Stimulated activated CD4-positive, alpha-beta T cell treated with anti-CD3 and anti-CD28 coated beads, Interleukin-4, amount 100 ng/mL, for 1 hour (primary cell): ENCODE data around the gene PRKAR1B.

Experiments used
- DNase-seq: peaks from one replicate; pipeline ENCODE4 v3.0.0-alpha.2; 2020

Gene PRKAR1B

DNA sequence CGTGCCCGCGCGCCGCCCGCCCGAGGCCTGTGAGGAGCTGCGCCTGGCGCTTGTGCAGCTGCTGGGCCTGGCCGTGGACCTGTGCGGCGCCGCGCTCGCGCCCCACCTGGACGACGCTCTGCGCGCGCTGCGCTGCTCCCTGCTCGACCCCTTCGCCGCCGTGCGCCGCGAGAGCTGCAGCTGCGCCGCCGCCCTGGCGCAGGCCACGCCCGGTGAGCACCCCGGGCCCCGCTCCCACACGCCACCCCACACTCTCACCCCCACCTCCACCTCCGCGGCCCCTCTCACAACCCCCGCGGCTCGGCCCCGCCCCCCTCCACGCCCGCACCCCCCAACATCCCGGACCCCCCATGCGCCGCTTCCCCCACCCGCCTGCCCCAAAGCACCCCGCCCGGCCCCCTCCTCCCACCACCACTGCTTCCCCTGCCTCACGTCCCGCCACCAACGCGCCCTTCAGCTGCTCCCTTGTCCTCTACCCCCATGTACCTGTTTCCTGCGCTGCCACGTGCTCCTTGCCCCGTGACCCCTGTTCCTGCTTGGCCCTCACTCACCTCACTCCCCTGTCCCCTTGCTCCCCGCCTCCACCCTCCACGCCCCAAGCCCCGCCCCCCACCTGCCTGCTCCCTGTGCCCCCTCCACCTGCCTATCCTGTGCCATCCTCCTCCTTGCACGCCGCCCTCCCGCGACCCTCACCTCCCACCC, at the start of gene PRKAR1B:
Gene PRKAR1B (minus strand): TSS at position 178 of the 702 bp plus-strand sequence. CDS start 15,776 bp downstream, outside the sequence.
- DNase-seq, result peak; percentile 56

DNA sequence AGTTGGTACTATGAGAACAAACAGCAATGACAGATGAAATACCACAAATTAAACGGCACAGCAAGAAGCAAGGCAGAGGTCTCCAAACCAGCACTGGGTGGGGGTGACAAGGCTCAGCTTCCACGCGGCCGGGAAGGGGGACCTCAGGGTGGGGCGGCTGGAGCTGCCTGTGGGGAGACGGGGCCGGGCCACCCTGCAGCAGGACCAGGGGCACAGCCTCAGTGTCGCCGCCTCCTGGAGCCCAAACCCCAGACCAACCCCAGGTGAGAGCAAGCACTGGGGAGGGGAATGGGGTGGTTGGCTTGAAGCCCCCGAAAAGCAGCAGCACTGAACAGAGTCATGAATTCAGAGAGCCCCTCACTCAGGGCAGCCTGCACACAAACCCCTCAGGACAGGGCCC, 49.3 kb upstream of the PRKAR1B start:
- DNase-seq, result no peak

DNA sequence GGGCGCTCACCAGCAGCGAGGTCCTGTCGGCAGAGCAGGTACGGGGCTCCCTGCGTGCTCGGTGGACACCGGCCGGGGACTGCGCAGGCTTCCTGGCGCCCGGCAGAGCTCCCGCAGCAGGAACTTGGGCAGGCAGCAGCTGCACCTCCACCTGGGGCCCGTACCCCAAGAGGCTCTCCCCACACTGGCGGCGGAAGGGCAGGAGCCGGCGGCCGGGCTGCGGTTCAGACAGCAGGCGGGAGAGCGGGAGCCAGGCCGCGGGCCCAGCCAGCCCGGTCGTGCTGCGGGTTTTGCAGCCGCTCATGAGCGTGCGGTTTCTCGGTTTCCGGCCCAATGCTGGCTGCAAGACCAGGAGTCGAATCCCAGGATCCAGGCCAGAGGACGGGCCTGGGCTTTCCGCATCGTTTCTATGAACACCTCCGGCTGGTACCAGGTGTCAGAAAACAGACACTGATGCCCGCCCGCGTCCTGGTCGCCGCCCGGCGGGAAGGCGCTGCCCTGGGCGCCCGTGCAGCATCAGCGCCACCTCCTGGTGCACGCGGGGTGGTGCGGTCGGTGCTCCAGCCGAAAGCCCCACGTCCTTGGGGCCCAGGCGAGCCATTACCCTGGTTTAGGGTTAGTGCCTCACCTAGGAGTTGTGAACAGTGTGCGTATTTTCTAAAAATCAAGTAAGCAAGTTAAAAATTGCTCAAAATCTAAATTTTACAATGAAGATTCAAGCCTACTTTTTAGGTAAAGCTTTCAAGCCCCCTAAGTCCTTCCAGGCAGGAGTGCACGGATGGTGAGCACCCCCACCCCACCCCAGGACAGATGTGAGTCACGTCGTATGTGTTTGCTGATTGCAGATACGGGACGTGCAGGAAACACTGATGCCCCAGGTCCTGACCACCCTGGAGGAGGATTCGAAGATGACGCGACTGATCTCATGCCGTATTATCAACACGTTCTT, 47.4 kb upstream of the PRKAR1B start:
- peak; percentile 71 for DNase-seq

DNA sequence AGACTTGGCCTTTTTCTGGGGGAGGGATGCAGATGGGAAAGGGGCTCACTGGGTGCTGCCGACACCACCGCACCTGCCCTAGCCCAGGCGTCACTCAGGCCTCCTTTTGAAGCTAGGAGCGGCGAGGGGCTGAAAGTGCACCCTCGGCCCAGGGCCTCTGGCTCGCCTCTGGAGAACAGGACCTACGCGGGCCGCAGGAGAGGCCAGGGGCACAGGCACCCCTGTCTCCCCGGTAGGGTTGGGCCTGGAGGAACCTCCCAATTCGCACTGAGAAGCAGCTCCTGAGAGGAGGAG, 46.5 kb upstream of the PRKAR1B start:
- DNase-seq, result no peak

DNA sequence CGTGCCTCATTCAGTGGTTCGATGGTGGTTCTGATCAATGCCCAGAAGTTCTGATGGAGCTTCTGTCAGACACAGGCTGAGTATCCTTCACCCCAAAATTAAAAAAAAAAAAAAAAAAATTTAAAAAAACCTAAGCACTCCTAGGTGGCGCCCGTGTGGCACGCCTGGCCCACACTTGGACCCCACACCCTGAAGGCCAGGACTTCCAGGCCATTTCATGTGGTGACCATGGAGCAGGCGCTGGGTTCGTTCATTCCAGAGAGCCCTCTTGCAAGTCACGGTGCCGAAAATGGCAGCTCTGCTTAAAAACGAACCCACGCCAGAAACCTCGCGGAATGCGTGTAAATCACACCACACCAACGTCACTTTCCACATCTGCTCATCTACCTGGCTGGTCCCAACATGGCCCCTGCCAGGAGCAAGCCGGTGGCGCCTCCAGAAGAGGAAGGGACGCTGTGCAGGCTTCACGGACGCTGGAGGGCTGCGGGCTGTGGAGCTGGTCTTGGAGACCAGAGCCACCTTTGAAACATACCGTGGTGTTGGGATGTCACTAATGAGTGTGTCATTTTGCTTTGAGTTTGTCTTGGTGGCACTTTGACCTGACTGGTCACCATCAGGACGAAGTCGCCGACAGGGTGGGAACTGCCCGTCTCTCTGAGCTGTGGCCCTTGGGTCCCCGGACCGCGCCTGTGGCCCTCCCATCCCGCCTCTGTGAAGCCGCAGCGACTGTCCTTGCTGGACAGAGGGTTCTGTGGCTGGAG, 46.0 kb upstream of the PRKAR1B start:
- DNase-seq, result no peak

DNA sequence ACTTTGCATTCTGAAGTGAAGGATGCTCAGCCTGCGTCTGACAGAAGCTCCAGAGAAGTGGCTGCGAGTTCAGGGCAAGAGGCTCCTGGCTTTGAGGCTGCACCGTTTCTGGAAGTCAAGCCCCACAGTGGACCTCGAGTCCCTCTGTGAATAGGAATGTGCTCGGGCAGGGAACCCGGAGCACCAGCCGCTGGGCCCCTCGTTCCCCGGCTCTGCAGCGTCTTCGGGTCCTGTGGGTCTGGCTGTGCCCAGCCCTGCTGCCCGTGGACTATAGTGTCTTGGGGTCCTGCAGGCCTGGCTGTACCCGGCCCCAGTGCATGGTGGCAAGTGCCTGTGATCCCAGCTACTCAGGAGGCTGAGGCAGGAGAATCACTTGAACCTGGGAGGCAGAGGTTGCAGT, 45.3 kb upstream of the PRKAR1B start:
- no peak for DNase-seq

DNA sequence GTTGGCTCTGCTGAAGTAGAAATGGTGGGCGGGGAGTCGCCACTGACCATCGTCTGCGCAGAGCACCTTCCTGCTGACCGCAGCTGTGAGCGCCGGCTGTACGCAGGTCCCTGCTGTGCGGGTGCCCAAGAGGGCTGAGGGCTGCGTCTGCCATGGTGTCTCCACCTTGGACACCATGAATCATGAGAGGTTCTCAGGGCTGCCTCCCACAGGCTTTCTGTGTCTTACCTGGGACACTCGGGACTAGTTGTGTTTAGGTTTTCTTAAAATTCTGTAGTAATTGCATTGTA, 44.9 kb upstream of the PRKAR1B start:
- no peak for DNase-seq

DNA sequence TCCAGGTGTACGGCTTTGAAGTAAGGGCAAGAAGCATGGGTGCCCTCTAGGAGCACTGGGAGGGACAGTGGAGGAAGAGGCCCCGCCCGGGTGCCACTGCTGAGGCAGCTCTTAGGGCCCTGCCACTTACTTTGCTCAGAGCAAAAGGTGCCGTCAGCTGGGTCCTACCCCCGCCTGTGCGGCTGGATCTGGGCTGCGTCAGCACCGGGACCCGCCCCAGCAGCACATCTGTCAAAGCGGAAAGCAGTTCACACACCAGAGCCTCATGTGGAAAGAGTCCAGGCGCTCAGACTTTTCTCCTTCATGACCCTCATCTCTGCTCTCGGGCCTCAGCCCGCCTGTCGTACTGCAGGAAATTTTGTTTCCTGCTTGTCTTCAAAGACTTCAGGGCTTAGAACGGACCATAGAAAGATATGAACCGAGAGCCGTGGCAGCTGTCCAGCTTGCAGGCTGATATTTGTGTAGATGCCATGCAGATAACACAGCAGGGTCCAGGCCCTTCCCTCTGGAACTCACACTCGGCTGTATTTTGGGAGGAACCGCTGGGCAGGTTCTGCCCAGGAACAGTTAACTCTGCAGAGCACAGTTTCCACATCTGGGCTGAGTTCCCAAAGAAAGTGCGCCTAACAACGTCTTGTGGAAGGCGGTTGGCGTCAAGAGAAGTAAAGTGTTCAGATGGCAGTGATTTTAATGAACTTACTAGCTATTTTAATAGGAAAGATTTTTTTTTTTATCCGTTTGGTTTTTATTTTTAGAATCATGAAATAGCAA, 44.3 kb upstream of the PRKAR1B start:
- no peak for DNase-seq

DNA sequence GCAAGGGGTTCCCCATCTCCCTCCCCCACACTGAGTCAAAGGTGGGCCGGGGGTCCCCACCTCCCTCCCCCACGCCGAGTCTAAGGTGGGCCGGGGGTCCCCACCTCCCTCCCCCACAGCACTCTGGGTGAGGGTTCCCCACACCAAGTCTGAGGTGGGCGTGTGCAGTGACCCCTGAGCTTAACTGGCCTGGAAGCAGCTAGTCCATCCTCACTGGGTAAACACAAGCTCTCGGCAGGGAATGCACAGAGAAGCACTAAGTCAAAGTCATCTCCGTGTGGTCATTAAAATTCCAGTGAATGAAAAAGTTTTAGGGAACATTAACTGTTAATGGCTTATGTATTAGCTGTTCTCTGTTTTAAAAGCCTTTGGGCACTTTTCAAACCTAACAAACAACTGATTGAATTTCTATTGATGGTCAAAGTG, 43.7 kb upstream of the PRKAR1B start:
- DNase-seq, result no peak

DNA sequence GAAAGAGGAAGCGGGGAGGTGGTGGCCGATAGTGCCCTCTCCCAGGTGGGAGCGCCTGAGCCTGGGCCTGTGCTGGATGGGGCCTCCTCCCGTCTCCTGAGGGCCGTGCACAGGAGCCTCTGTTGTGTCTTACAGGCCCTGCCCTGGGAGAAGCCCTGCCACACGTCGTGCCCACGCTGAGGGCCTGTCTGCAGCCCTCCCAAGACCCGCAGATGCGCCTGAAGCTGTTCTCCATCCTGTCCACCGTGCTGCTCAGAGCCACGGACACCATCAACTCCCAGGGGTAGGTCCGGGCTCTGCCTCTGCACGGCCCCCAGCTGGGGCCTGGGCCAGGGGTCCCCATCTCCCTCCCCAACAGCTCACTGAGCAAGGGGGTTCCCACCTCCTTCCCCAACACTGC, 43.3 kb upstream of the PRKAR1B start:
- no peak for DNase-seq

DNA sequence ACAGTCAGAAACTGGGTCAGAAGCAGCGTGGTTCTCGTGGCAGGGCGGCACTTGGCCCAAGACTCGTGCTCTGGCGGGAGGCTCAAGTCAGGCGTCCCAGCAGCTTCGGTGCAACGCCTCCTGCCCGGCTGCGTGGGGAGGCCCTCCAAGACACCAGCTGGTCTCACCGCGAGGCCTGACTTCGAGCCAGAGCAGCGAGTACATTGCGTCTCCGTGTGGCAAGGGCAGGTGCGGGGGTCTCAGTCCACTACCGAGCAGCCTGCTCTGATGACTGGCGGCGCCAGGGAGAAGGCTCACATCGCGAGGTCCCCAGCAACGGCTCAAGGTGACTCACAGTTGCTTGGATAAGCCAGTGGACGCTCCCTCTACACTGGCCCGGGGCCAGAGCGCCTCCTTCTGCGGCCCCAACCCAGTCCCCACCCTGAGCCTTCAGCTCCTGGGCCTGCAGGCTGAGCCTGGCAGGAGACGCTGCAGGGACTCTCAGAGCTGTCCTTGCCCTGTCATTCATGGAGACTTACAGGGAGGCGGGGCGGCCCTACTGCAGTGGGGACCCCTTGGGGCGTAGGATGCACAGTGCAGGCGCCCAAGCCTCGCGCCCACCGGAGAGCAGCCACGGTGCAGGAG, 41.9 kb upstream of the PRKAR1B start:
- DNase-seq, result no peak

DNA sequence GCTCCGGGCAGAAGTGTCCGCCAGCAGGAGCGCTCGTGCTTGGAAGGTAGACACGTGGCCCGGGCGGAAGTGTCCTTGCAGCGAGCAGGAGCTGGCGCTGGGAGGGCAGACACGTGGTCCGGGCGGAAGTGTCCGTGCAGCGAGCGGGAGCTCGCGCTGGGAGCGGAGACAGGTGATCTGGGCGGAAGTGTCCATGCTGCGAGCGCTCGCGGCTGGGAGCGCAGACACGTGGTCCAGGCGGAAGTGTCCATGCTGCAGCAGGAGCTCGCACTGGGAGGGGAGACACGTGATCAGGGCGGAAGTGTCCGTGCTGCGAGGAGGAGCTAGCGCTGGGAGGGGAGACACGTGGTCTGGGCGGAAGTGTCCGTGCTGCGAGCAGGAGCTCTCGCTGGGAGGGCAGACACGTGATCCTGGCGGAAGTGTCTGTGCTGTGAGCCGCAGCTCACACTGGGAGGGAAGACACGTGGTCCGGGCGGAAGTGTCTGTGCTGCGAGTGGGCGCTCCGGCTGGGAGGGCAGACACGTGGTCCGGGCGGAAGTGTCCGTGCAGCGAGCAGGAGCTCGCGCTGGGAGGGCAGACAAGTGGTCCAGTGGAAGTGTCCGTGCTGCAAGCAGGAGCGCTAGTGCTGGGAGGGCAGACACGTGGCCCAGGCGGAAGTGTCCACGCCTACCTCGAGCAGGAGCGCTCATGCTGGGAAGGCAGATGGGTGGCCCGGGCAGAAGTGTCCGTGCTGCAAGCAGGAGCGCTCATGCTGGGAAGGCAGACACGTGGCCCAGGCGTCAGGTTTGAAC, 41.1 kb upstream of the PRKAR1B start:
- DNase-seq, result peak; percentile 40

DNA sequence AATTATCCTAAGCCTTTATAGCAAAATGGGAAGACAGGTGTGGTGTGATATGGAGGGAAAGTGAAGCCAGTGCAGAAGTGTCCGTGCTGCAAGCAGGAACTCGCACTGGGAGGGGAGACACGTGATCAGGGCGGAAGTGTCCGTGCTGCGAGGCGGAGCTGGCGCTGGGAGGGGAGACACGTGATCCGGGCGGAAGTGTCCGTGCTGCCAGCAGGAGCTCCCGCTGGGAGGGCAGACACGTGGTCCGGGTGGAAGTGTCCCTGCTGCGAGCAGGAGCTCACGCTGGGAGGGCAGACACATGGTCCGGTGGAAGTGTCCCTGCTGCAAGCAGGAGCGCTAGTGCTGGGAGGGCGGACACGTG, 40.5 kb upstream of the PRKAR1B start:
- no peak for DNase-seq

DNA sequence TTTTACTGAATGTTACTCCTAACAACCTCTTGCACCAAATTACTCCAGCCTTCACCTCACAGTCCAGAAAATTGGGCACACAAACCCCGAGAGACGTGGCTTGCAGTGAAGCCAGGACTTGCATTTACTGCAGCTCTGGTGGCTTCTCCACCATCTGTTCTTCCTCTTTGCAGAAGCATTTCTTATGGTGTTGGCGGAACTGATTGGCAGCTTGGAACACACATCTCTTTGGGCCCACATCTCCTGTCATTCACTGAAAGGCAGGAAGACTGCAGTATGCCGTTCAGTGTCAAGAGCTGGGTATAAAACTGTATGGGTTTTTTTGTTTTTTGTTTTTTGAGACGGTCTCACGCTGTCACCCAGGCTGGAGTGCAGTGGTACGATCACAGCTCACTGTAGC, 38.3 kb upstream of the PRKAR1B start:
- no peak for DNase-seq

DNA sequence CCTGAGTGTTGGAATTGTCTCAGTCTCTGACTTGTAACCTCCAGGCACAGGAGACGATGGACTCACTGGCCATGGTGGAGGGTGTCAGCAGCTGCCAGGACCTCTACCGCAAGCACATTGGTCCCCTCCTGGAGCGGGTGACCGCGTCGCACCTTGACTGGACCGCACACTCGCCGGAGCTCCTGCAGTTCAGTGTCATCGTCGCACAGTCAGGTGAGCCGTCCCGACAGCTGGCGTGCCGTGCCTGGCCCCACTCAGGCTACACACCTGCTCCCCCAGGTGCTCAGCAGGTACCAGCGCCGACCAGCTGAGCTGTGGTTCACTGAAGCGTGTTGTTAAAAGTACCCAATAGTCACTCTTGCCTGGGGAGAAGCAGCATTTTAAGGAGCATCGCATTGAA, 36.7 kb upstream of the PRKAR1B start:
- DNase-seq, result no peak

DNA sequence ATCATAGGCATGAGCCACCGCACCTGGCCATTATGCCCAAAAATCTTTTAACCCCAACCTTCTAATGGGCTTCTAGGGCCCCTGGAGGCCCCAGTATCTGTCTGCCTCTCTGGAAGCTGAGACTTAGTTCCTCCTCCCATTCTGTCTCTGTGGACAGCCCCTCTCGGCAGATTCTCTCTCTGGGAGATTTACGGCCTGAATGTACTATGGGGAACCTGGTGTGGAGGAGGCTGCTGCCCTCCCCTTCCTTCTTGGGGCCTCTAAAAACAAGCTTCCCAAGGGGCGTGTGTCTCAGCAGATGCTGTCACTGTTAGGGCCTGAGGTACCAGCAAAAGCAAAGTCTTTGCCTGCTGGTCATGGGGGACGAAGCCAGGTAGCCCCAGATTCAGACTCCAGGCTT, 35.8 kb upstream of the PRKAR1B start:
- no peak for DNase-seq

DNA sequence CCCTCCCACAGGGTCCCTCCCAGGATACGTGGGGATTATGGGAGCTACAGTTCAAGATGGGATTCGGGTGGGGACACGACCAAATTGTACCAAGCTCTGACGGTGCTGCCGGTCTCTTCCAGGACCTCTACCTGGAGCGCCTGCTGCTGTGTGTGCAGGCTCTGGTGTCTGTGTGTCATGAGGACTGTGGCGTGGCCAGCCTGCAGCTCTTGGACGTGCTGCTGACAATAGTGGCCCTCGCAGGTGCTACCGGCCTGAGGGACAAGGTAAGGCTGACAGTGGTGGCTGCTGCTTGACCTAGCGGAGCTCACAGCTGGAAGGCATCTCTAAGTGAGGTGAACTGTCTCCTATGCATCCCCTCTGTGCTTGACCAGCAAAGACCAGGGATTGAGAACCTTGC, 34.5 kb upstream of the PRKAR1B start:
- no peak for DNase-seq

DNA sequence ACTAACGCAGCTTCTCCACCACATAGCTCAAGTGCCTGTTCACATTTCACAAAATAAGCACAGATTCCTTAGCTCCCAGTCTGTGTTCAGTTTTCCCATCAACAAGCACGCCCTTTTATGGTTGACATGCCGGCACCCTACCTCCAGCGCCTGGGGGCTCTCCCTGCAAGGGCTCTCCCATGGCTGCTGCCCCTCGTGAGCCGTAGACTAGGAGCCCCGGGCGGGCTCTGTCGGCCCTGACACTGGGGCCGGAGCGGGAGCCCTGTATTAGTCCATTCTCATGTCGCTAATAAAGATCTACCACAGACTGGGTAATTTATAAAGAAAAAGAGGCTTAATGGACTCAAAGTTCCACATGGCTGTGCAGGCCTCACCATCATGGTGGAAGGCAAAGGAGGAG, 34.0 kb upstream of the PRKAR1B start:
- DNase-seq, result no peak

DNA sequence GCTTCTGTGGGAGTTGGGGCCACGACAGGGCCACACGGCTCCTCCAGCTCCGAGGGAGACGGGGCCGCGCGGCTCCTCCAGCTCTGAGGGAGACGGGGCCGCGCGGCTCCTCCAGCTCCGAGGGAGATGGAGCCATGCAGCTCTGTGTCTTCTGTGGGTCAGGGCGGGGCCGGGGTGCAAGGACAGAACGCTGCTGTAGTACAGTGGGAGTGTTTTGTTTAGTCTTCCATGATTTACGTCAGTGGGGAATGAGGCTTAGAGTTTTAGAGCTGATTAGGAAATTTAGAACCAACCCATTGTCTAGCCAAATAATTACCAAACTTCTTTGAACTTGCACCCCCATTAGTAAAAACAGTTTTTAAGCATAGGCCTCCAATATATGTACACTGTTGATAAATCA, 32.9 kb upstream of the PRKAR1B start:
- no peak for DNase-seq

DNA sequence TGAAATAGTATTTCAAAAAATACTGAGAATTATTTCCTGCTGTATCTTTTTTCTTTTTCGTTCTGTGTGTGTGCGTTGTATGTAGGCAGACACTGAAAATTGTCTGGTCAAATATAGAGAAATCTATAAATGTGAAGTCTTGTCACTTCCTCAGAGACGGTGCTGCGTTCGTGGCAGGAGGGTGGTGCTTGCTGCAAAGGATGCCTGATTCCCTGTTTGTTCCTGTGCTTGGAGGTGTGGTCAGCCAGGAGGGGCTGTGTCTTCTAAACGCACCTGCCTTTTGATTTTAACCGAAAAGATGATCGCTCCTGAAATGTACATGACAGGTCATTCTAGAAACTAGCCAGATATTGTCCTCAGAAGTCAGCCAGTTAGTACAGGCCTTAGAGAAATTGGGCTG, 32.5 kb upstream of the PRKAR1B start:
- DNase-seq, result no peak

DNA sequence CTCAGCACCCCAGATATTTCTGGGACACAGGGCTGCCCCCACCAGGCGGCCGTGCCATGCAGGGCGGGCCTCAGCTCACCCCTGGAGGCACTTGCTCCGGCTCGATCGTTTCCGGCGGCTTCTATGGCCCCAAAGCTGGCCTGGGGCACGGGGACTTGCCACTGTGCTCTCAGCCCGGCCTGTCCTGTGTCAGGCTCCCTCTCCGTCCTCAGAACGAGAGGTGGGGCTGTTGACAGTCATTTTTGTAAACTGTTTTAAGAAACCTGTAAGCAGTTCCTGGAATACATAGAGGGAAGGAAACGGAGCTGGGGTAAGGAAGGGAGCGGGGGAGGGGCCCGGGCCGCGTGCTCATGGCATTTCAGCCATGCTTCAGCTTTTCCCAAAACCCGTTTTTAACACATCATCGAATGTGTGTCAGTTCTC, 30.7 kb upstream of the PRKAR1B start:
- DNase-seq, result no peak
